ENCODE data around the gene RGS6. TPM values are rescaled to one million over a fixed set of nuclear protein-coding genes. Genes with fewer than 3 reads are reported as not detected.

RGS6 gene
- polyA plus RNA-seq, 3 donors: not detected

DNA sequence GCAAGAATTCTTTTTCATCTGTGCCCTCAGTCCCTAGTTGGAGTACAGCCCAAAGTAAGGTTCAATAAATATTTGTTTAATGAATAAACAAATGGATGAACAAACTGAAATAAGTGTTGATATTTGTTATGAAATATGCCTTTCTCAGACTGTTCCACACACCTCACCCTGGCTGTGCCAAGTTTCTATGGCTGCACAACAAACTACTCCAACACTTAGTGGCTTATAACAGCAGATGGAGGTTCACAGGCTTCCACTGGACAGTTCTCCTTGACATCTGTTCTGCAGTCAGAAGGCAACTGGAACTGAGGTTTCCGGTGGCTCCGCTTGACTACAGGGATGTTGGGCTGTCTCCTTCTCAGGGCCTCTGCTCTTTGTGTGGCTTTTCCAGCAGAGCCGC, 197.1 kb downstream of the RGS6 start:
- Histone ChIP-seq H2AFZ (ENCODE audit: insufficient read depth, low read depth, low read length, poor library complexity, severe bottlenecking) (no peak overlapping the region), H3K9ac (ENCODE audit: insufficient read depth, low read length, poor library complexity, severe bottlenecking) (no peak overlapping the region), H3K4me3 (replicated peaks in 1 of 3; ENCODE audit: low read depth in 2 of 3, low read length in 3 of 3) (no peak overlapping the region), H3K4me1 (ENCODE audit: control insufficient read depth in 1 of 2, insufficient read depth in 2 of 2, low read length in 2 of 2) (peaks cover 0 to 4% of the 10 kb centered on the region in 2 donors), H3K27me3 (ENCODE audit: control insufficient read depth in 2 of 2, insufficient read depth in 2 of 2, low read length in 2 of 2) (peaks cover 0 to 5% of the 10 kb centered on the region in 2 donors), H3K27ac (ENCODE audit: low read depth in 1 of 2, low read length in 2 of 2) (no peak overlapping the region), H3K79me2 (ENCODE audit: insufficient read depth, low read length) (no peaks in the 10 kb centered on the region), H3K9me3 (replicated peaks in 1 of 2; ENCODE audit: control insufficient read depth in 1 of 2, insufficient read depth in 1 of 2, low read length in 2 of 2) (peaks cover 0 to 8% of the 10 kb centered on the region in 2 donors), H3K4me2 (replicated peaks; ENCODE audit: extremely low read depth, low read length, poor library complexity, severe bottlenecking) (no peak overlapping the region), H3K36me3 (replicated peaks in 1 of 2; ENCODE audit: control insufficient read depth in 1 of 2, insufficient read depth in 2 of 2, low read length in 2 of 2) (no peaks in the 10 kb centered on the region), H4K20me1 (ENCODE audit: insufficient read depth, low read length) (no peaks in the 10 kb centered on the region)
- H3K9me3 Mint-ChIP-seq: peaks cover 0 to 16% (median 7%) of the 10 kb centered on the region in 7 donors
- no peak overlapping the region for H3K27ac Mint-ChIP-seq
- H3K4me1 Mint-ChIP-seq: peaks cover 9% of the 10 kb centered on the region
- H3K4me3 Mint-ChIP-seq: no peak overlapping the region
- TF ChIP-seq CTCF (IDR thresholded peaks at IDR 0.05): no peak
- peaks cover 0 to 9% (median 7%) of the 10 kb centered on the region in 3 donors for H3K27me3 Mint-ChIP-seq (ENCODE audit: low read depth in 3 of 3)
- intact Hi-C loops (cut with micrococcal nuclease): no loop called here
- WGBS (ENCODE audit: insufficient coverage): 86% methylated on average over 3 of the region's 3 CpGs
- no peak for DNase-seq
- no peaks in the 10 kb centered on the region for H3K36me3 Mint-ChIP-seq

DNA sequence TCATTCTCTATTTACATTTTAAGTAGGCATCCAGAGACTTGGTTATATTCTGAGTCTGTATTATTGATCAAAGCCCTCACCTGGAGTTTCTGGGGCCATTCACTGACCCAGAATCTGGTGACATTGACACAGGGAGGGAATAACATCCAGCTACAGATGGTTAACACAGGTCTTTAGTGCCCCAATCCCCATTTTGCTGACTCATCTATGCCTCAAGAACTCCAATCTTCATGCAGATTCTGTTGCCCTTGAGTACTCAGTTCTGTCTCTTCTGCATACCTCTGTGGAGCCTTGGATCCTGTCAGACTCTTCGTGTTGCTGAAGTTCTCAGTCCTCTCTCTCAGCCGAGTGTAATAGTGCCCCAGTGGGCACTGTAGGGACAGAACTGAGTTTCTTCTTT, 208.9 kb downstream of the RGS6 start:
- Mint-ChIP-seq H3K9me3 (peaks cover 0 to 7% (median 2%) of the 10 kb centered on the region in 7 donors), H3K27me3 (ENCODE audit: low read depth in 3 of 3) (no peaks in the 10 kb centered on the region)

More for the DNA sequence above, 208.9 kb downstream of the RGS6 start:
- Histone ChIP-seq H3K27ac (ENCODE audit: low read depth in 1 of 2, low read length in 2 of 2) (no peak overlapping the region), H3K4me2 (replicated peaks; ENCODE audit: extremely low read depth, low read length, poor library complexity, severe bottlenecking) (no peak overlapping the region), H3K9me3 (replicated peaks in 1 of 2; ENCODE audit: control insufficient read depth in 1 of 2, insufficient read depth in 1 of 2, low read length in 2 of 2) (no peaks in the 10 kb centered on the region), H3K27me3 (ENCODE audit: control insufficient read depth in 2 of 2, insufficient read depth in 2 of 2, low read length in 2 of 2) (no peaks in the 10 kb centered on the region), H3K4me3 (replicated peaks in 1 of 3; ENCODE audit: low read depth in 2 of 3, low read length in 3 of 3) (no peak overlapping the region), H4K20me1 (ENCODE audit: insufficient read depth, low read length) (no peaks in the 10 kb centered on the region), H3K36me3 (replicated peaks in 1 of 2; ENCODE audit: control insufficient read depth in 1 of 2, insufficient read depth in 2 of 2, low read length in 2 of 2) (no peaks in the 10 kb centered on the region), H3K9ac (ENCODE audit: insufficient read depth, low read length, poor library complexity, severe bottlenecking) (no peak overlapping the region), H3K4me1 (ENCODE audit: control insufficient read depth in 1 of 2, insufficient read depth in 2 of 2, low read length in 2 of 2) (no peaks in the 10 kb centered on the region), H3K79me2 (ENCODE audit: insufficient read depth, low read length) (no peaks in the 10 kb centered on the region), H2AFZ (ENCODE audit: insufficient read depth, low read depth, low read length, poor library complexity, severe bottlenecking) (no peak overlapping the region)
- Mint-ChIP-seq H3K4me1 (no peaks in the 10 kb centered on the region), H3K27ac (no peak overlapping the region), H3K4me3 (no peak overlapping the region), H3K36me3 (no peaks in the 10 kb centered on the region)
- no peak for DNase-seq
- intact Hi-C loops (cut with micrococcal nuclease): no loop called here
- no peak for TF ChIP-seq CTCF (IDR thresholded peaks at IDR 0.05)
- WGBS (ENCODE audit: insufficient coverage): 86% methylated on average over 1 of the region's 2 CpGs
